Femur (tissue), 1 donor: ENCODE measurements around the gene ARHGEF7.

Experiments
- DNase-seq: peaks from one replicate; pipeline ENCODE4 v3.0.0-alpha.2; 2017

The ARHGEF7 gene

GRCh38 chr13:111328574-111329410 lies 213.7 kb downstream of the ARHGEF7 start:
- no peak for DNase-seq

- no peak for DNase-seq
Measured at GRCh38 chr13:111329641-111330040, 214.5 kb downstream of the ARHGEF7 start.

GRCh38 chr13:111330066-111330610 lies 215.0 kb downstream of the ARHGEF7 start:
- no peak for DNase-seq

- DNase-seq: no peak
Measured at GRCh38 chr13:111335298-111335697, 220.2 kb downstream of the ARHGEF7 start.

GRCh38 chr13:111336666-111337065 lies 221.6 kb downstream of the ARHGEF7 start:
- no peak for DNase-seq

GRCh38 chr13:111337206-111337605 lies 222.1 kb downstream of the ARHGEF7 start:
- DNase-seq: no peak

GRCh38 chr13:111337741-111338140 lies 222.6 kb downstream of the ARHGEF7 start:
- DNase-seq: no peak

GRCh38 chr13:111338841-111339240 lies 223.7 kb downstream of the ARHGEF7 start:
- no peak for DNase-seq

GRCh38 chr13:111339366-111340143 lies 224.4 kb downstream of the ARHGEF7 start:
- DNase-seq: no peak

GRCh38 chr13:111341886-111342285 lies 226.8 kb downstream of the ARHGEF7 start:
- no peak for DNase-seq

- DNase-seq: no peak
Measured at GRCh38 chr13:111342721-111343120, 227.6 kb downstream of the ARHGEF7 start.

- DNase-seq: no peak
Measured at GRCh38 chr13:111343186-111343805, 228.2 kb downstream of the ARHGEF7 start.

GRCh38 chr13:111344471-111345191 lies 229.5 kb downstream of the ARHGEF7 start:
- DNase-seq: peak; percentile 50

GRCh38 chr13:111345682-111346081 lies 230.6 kb downstream of the ARHGEF7 start:
- DNase-seq: no peak

- DNase-seq: no peak
Measured at GRCh38 chr13:111346101-111346680, 231.1 kb downstream of the ARHGEF7 start.

- no peak for DNase-seq
Measured at GRCh38 chr13:111347438-111347837, 232.3 kb downstream of the ARHGEF7 start.

GRCh38 chr13:111353508-111353907 lies 238.4 kb downstream of the ARHGEF7 start:
- DNase-seq: no peak

GRCh38 chr13:111354789-111355188 lies 239.7 kb downstream of the ARHGEF7 start:
- no peak for DNase-seq
